Measurements from ENCODE around the gene SPRR2G.

DNA sequence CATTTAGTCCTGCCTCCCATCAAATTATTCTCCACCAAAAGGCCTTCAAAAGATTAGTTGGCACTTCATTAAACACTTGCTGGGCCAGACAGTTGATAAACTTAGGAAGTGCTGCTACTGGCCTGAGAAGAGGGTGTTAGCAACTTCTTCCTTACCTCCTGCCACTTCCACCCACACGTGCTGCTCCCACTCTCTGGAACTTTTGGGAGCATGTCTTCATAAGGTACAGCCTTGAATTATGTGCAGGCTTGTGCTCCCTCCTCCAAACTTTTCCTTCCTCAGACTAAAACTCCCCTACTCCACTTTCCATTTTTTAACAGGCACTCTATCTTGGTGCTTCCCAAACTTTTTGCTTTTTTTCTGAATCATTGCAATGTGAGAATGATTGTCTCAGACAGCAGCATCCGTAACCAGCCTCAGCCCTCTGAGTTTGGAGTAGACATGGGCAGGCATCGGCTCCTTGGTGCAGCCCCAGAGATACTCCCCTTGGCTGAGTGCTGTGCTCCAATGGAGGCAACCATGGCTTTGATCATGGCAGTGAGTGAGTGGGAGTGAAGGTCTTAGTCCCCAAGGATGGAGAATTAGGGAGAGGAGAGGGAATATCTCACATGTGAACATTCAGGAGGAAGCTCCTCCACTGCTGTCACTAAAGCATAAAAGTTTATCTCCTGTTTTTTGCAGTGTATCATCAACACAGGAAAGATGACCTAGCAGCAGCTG is 43.8 kb upstream of the SPRR2G start:
- no peak for TF ChIP-seq POLR2AphosphoS5 (IDR thresholded peaks at IDR 0.05; ENCODE audit: low read depth, low read length)
- TF ChIP-seq CTCF (IDR thresholded peaks at IDR 0.05), result no peak
- no peak for TF ChIP-seq TCF7L2 (IDR thresholded peaks at IDR 0.05; ENCODE audit: low read depth, low read length)
- TF ChIP-seq REST (IDR thresholded peaks at IDR 0.05; ENCODE audit: insufficient read depth in 1 of 2, low read depth in 2 of 2, low read length in 1 of 2), result no peak
- no peak for TF ChIP-seq SIN3A (IDR thresholded peaks at IDR 0.05; ENCODE audit: borderline replicate concordance, insufficient read depth, low read depth, low read length)
